ENCODE results near the gene FCRL4. TPM values are rescaled to one million over a fixed set of nuclear protein-coding genes. Genes with fewer than 3 reads are reported as not detected.

Gene FCRL4
- total and polyA plus RNA-seq, 2 of the 4 experiments (the other 2 are of a cell fraction) = not detected

GRCh38 chr1:157600236-157600635 is 2.4 kb upstream of the FCRL4 start:
- Histone ChIP-seq H3K4me2 (ENCODE audit: low read depth, low read length) (no peak overlapping the region), H2BK15ac (ENCODE audit: low read depth, low read length) (no peak overlapping the region), H3K9me1 (ENCODE audit: insufficient read depth, low read length) (no peaks in the 10 kb centered on the region), H3K9me3 (ENCODE audit: control insufficient read depth, insufficient read depth, low read length) (no peaks in the 10 kb centered on the region), H2AK9ac (replicated peaks; ENCODE audit: low read depth, low read length, poor library complexity) (no peak overlapping the region), H2BK20ac (ENCODE audit: low read depth, low read length) (no peak overlapping the region), H2BK120ac (ENCODE audit: low read depth, low read length) (no peak overlapping the region), H3K27ac (ENCODE audit: insufficient read depth, low read length) (no peak overlapping the region), H3K56ac (ENCODE audit: extremely low read depth, insufficient read depth, low read length) (no peak overlapping the region), H3K36me3 (ENCODE audit: control insufficient read depth, insufficient read depth, low read length) (no peaks in the 10 kb centered on the region), H3K23ac (ENCODE audit: low read depth, low read length) (no peak overlapping the region), H3K4me3 (ENCODE audit: insufficient read depth, low read depth, low read length) (no peak overlapping the region), H2AK5ac (ENCODE audit: low read depth, low read length) (no peak overlapping the region), H3K18ac (ENCODE audit: low read depth, low read length) (no peak overlapping the region), H4K8ac (ENCODE audit: low read depth in 2 of 2, low read length in 2 of 2) (no peak overlapping the region), H4K91ac (ENCODE audit: insufficient read depth, low read depth, low read length) (no peak overlapping the region), H3K4ac (ENCODE audit: low read depth, low read length) (no peak overlapping the region), H2BK5ac (ENCODE audit: low read depth, low read length, poor library complexity, severe bottlenecking) (no peak overlapping the region), H4K20me1 (ENCODE audit: insufficient read depth, low read length) (no peaks in the 10 kb centered on the region), H3K14ac (replicated peaks; ENCODE audit: low read depth, low read length) (no peak overlapping the region), H3K27me3 (ENCODE audit: control insufficient read depth, insufficient read depth, low read length) (no peaks in the 10 kb centered on the region), H3K9ac (ENCODE audit: low read depth, low read length) (no peak overlapping the region), H2AFZ (replicated peaks; ENCODE audit: low read length, poor library complexity) (no peak overlapping the region), H3K4me1 (ENCODE audit: control insufficient read depth, insufficient read depth, low read length) (no peaks in the 10 kb centered on the region), H3K79me1 (ENCODE audit: low read depth in 1 of 2, low read length in 2 of 2) (no peaks in the 10 kb centered on the region), H4K5ac (ENCODE audit: low read depth, low read length) (no peak overlapping the region)
- intact Hi-C loops (cut with micrococcal nuclease) (no loop called here), dilution Hi-C loops (cut with HindIII; ENCODE audit: low sequenced_read_pairs, unreplicated experiment) (no loop called here), in situ Hi-C loops (cut with MboI; ENCODE audit: low sequenced_read_pairs) (no loop called here)
- no CpG with 5 or more reads among the region's 1 CpG for WGBS, 2 experiments (ENCODE audit: extremely low coverage in 2 of 2, insufficient read length in 1 of 2)
- DNase-seq (no peak), ATAC-seq (ENCODE audit: low read depth) (no peak)
- ChIA-PET POLR2A (ENCODE audit: unreplicated experiment) (no interaction called here), CTCF (no interaction called here)
- TF ChIP-seq RAD21 (IDR thresholded peaks at IDR 0.05; ENCODE audit: low read length) (no peak), NFE2L2 (IDR thresholded peaks at IDR 0.05; ENCODE audit: low read depth, low read length) (no peak), USF2 (IDR thresholded peaks at IDR 0.05; ENCODE audit: low read depth, low read length) (no peak), POLR2A (IDR thresholded peaks at IDR 0.05; ENCODE audit: low read depth, low read length) (no peak), RCOR1 (IDR thresholded peaks at IDR 0.05; ENCODE audit: insufficient replicate concordance, low read length) (no peak), MAFK (IDR thresholded peaks at IDR 0.05; ENCODE audit: low read depth, low read length) (no peak), SMC3 (IDR thresholded peaks at IDR 0.05; ENCODE audit: low read depth, low read length) (no peak), CHD1 (IDR thresholded peaks at IDR 0.05; ENCODE audit: low read depth, low read length) (no peak), BHLHE40 (IDR thresholded peaks at IDR 0.05; ENCODE audit: low read depth, low read length) (no peak), MXI1 (IDR thresholded peaks at IDR 0.05; ENCODE audit: borderline replicate concordance, low read depth, low read length) (no peak)
- no TSS peak for BruUV-seq (replicated peaks)

Data from IMR-90 (cell line).